Measurements from ENCODE around the gene RFX2.

- TF ChIP-seq CTCF (IDR thresholded peaks at IDR 0.05) (no peak), EZH2 (IDR thresholded peaks at IDR 0.05) (no peak), EZH2phosphoT487 (IDR thresholded peaks at IDR 0.05) (no peak)
Observed at GRCh38 chr19:6059988-6060599, 50.2 kb downstream of the RFX2 start.
